H1 (cell line): ENCODE results near the gene PLCB3. TPM values are rescaled to one million over a fixed set of nuclear protein-coding genes. Genes with fewer than 3 reads are reported as not detected.

Experiments
- CTCF ChIA-PET: fragments of 300-600 bp; sonication (Branson Sonifier 250); formaldehyde crosslinking; loops from one replicate; lab custom pipeline; 2021; ENCODE audit not compliant: partially characterized antibody; lab: Charles Lee
- POLR2A ChIA-PET: fragments of 300-600 bp; sonication (Branson Sonifier 250); formaldehyde crosslinking; loops from one replicate; lab custom pipeline; 2021; ENCODE audit warnings: inconsistent platforms; ENCODE audit not compliant: partially characterized antibody; lab: Charles Lee
- DNase-seq, 2 experiments: peaks; one replicate each; pipeline versions ENCODE4 v3.0.0 to v3.0.0-alpha.2; 2010 to 2022; ENCODE audit warnings: low spot score in 2 of 2, low read depth in 1 of 2, mixed read lengths in 1 of 2
- FAIRE-seq: peaks from 2 replicates; lab custom pipeline; 2011; peaks lifted over from hg19 to GRCh38; lab: Jason Lieb, UNC
- H2AFZ ChIP-seq: 2 replicates; pipeline ENCODE4 v1.8.1; 2012; ENCODE audit warnings: low read length, inconsistent platforms
- H2AK5ac ChIP-seq: 2 replicates; pipeline ENCODE4 v1.6.1; 2013; ENCODE audit warnings: low read depth, low read length
- H2BK120ac ChIP-seq: replicated peaks from 2 replicates; pipeline ENCODE3; 2013; ENCODE audit warnings: low read depth, low read length, inconsistent platforms
- H2BK12ac ChIP-seq: 2 replicates; pipeline ENCODE4 v1.6.1; 2013; ENCODE audit warnings: low read depth, low read length
- H2BK15ac ChIP-seq: 2 replicates; pipeline ENCODE4 v1.6.1; 2013; ENCODE audit warnings: low read length
- H2BK20ac ChIP-seq: 2 replicates; pipeline ENCODE4 v1.6.1; 2013; ENCODE audit warnings: low read length
- H2BK5ac ChIP-seq: 2 replicates; pipeline ENCODE4 v1.6.1; 2013; ENCODE audit warnings: low read depth, low read length
- H3K14ac ChIP-seq: 2 replicates; pipeline ENCODE4 v1.6.1; 2013; ENCODE audit warnings: inconsistent platforms; ENCODE audit not compliant: insufficient read length
- H3K18ac ChIP-seq: 2 replicates; pipeline ENCODE4 v1.6.1; 2013; ENCODE audit warnings: low read length; ENCODE audit errors: extremely low read depth
- H3K23ac ChIP-seq: 2 replicates; pipeline ENCODE4 v1.6.1; 2013; ENCODE audit warnings: inconsistent platforms; ENCODE audit not compliant: insufficient read length
- H3K23me2 ChIP-seq: 2 replicates; pipeline ENCODE4 v1.6.1; 2013; ENCODE audit warnings: low read depth, low read length
- H3K27ac ChIP-seq: 2 replicates; pipeline ENCODE4 v1.6.1; 2011; ENCODE audit warnings: low read depth, low read length, inconsistent platforms
- H3K27me3 ChIP-seq, 4 experiments: replicated peaks in 1 of 4; 1 replicate in 1 of 4; 2 replicates in 3 of 4; pipeline versions ENCODE4 v1.6.1 to v1.8.1; 2011 to 2013; ENCODE audit warnings: low read length in 3 of 4, mild to moderate bottlenecking in 3 of 4, inconsistent platforms in 2 of 4, mixed read lengths in 2 of 4, moderate library complexity in 1 of 4; ENCODE audit not compliant: control insufficient read depth in 3 of 4, insufficient read depth in 3 of 4; ENCODE audit errors: extremely low read depth in 1 of 4
- H3K36me3 ChIP-seq, 4 experiments: 2 replicates each; pipeline versions ENCODE4 v1.6.1 to v1.8.1; 2011 to 2013; ENCODE audit warnings: mild to moderate bottlenecking in 4 of 4, low read length in 3 of 4, moderate library complexity in 2 of 4, control low read depth in 1 of 4, inconsistent platforms in 1 of 4; ENCODE audit not compliant: insufficient read depth in 4 of 4, control insufficient read depth in 2 of 4
- H3K4ac ChIP-seq: replicated peaks from 2 replicates; pipeline ENCODE3; 2013; ENCODE audit warnings: low read length, low read depth, mixed read lengths, inconsistent platforms; ENCODE audit not compliant: insufficient read length
- H3K4me1 ChIP-seq, 4 experiments: replicated peaks in 1 of 4; 1 replicate in 1 of 4; 2 replicates in 3 of 4; pipeline versions ENCODE4 v1.6.1 to v1.8.1; 2011 to 2013; ENCODE audit warnings: low read length in 3 of 4, inconsistent platforms in 2 of 4, mixed read lengths in 1 of 4; ENCODE audit not compliant: insufficient read depth in 4 of 4, control insufficient read depth in 3 of 4
- H3K4me2 ChIP-seq, 2 experiments: 2 replicates each; pipeline versions ENCODE4 v1.6.1 to v1.8.1; 2011 to 2013; ENCODE audit warnings: low read depth in 2 of 2, low read length in 2 of 2, control low read depth in 1 of 2, inconsistent platforms in 1 of 2, mild to moderate bottlenecking in 1 of 2; ENCODE audit not compliant: insufficient read depth in 1 of 2
- H3K4me3 ChIP-seq, 4 experiments: fragments of 200-600, 300-600 bp in 1 of 4; sonication (generic), shearing (Covaris generic), sonication (Bioruptor Twin) in 1 of 4; 2 replicates each; pipeline versions ENCODE4 v1.5.1 to v1.8.1; 2011 to 2016; ENCODE audit warnings: low read length in 4 of 4, low read depth in 3 of 4, control low read depth in 2 of 4, inconsistent platforms in 2 of 4, mild to moderate bottlenecking in 2 of 4, mixed read lengths in 1 of 4, moderate library complexity in 1 of 4; ENCODE audit not compliant: insufficient read depth in 2 of 4; ENCODE audit errors: extremely low read depth in 1 of 4
- H3K56ac ChIP-seq: replicated peaks from 2 replicates; pipeline ENCODE3; 2013; ENCODE audit warnings: low read depth, mild to moderate bottlenecking, mixed read lengths, low read length, inconsistent platforms; ENCODE audit not compliant: insufficient read length
- H3K79me1 ChIP-seq: 2 replicates; pipeline ENCODE4 v1.6.1; 2013; ENCODE audit warnings: low read depth, low read length, control low read depth
- H3K79me2 ChIP-seq, 2 experiments: 2 replicates each; pipeline versions ENCODE4 v1.6.1 to v1.8.1; 2012 to 2013; ENCODE audit warnings: low read length in 2 of 2, mild to moderate bottlenecking in 2 of 2, inconsistent platforms in 1 of 2; ENCODE audit not compliant: insufficient read depth in 2 of 2, control insufficient read depth in 1 of 2
- H3K9ac ChIP-seq, 4 experiments: replicated peaks in 1 of 4; 1 replicate in 1 of 4; 2 replicates in 3 of 4; pipeline versions ENCODE4 v1.6.1 to v1.8.1; 2011 to 2013; ENCODE audit warnings: low read depth in 3 of 4, low read length in 3 of 4, control low read depth in 2 of 4, mild to moderate bottlenecking in 2 of 4, moderate library complexity in 2 of 4, inconsistent platforms in 1 of 4; ENCODE audit errors: extremely low read depth in 1 of 4
- H3K9me3 ChIP-seq, 2 experiments: 2 replicates each; pipeline versions ENCODE4 v1.6.1 to v1.8.1; 2012 to 2013; ENCODE audit warnings: mild to moderate bottlenecking in 2 of 2, moderate library complexity in 2 of 2, control low read depth in 1 of 2, inconsistent platforms in 1 of 2, low read depth in 1 of 2, low read length in 1 of 2, mixed read lengths in 1 of 2; ENCODE audit not compliant: insufficient read depth in 2 of 2
- H4K20me1 ChIP-seq, 2 experiments: replicated peaks in 1 of 2; 2 replicates each; pipeline versions ENCODE3 to v1.8.1; 2011 to 2013; ENCODE audit warnings: inconsistent platforms in 2 of 2, low read length in 2 of 2, mild to moderate bottlenecking in 1 of 2; ENCODE audit not compliant: insufficient read depth in 2 of 2, control insufficient read depth in 1 of 2
- H4K5ac ChIP-seq: 2 replicates; pipeline ENCODE4 v1.6.1; 2013; ENCODE audit warnings: low read length, low read depth, mixed read lengths, inconsistent platforms; ENCODE audit not compliant: insufficient read length
- H4K8ac ChIP-seq: 2 replicates; pipeline ENCODE4 v1.8.0; 2013; ENCODE audit warnings: mild to moderate bottlenecking, moderate library complexity, low read length, inconsistent platforms; ENCODE audit not compliant: insufficient read depth; ENCODE audit errors: extremely low read depth
- H4K91ac ChIP-seq: replicated peaks from 2 replicates; pipeline ENCODE3; 2013; ENCODE audit warnings: low read length, mixed read lengths, inconsistent platforms; ENCODE audit not compliant: insufficient read length
- BACH1 ChIP-seq: IDR thresholded peaks from 2 replicates; pipeline ENCODE4 v1.6.1; 2012; ENCODE audit warnings: low read length, improper control_type of control experiment
- CBX5 ChIP-seq: fragments of 300-800, 300-1000 bp; sonication (generic); IDR thresholded peaks from 2 replicates; pipeline ENCODE4 v1.7.1; 2016; ENCODE audit warnings: antibody characterized with exemption, low read length, low read depth
- CBX8 ChIP-seq: fragments of 300-800, 300-1000 bp; sonication (generic); IDR thresholded peaks from 2 replicates; pipeline ENCODE4 v1.7.1; 2016; ENCODE audit warnings: low read depth, low read length, borderline replicate concordance
- HDAC2 ChIP-seq, 2 experiments: fragments of 300-600 bp in 1 of 2; sonication (generic) in 1 of 2; IDR thresholded peaks; 2 replicates each; pipeline ENCODE4 v1.6.1; 2011 to 2012; ENCODE audit warnings: low read depth in 2 of 2, low read length in 2 of 2, mild to moderate bottlenecking in 2 of 2, moderate library complexity in 2 of 2, borderline replicate concordance in 1 of 2, inconsistent platforms in 1 of 2
- KDM1A ChIP-seq: fragments of 200-600, 300-600 bp; sonication (generic); IDR thresholded peaks from 2 replicates; pipeline ENCODE4 v1.7.1; 2016; ENCODE audit warnings: mild to moderate bottlenecking, low read length, borderline replicate concordance
- NRF1 ChIP-seq: IDR thresholded peaks from 2 replicates; pipeline ENCODE4 v1.6.1; 2011; ENCODE audit warnings: mild to moderate bottlenecking, low read depth, low read length, improper control_type of control experiment
- POU5F1 ChIP-seq: IDR thresholded peaks from 2 replicates; pipeline ENCODE4 v1.6.1; 2011; ENCODE audit warnings: low read depth, mild to moderate bottlenecking, low read length, moderate library complexity
- SIN3A ChIP-seq, 2 experiments: IDR thresholded peaks in 1 of 2; conservative IDR thresholded peaks in 1 of 2; 2 replicates each; pipeline ENCODE4 v1.6.1; 2011 to 2012; ENCODE audit warnings: low read length in 2 of 2, improper control_type of control experiment in 1 of 2, low read depth in 1 of 2, mild to moderate bottlenecking in 1 of 2
- TAF1 ChIP-seq: IDR thresholded peaks from 2 replicates; pipeline ENCODE4 v1.6.1; 2011; ENCODE audit warnings: mild to moderate bottlenecking, low read depth, low read length
- TAF7 ChIP-seq: optimal IDR thresholded peaks from 2 replicates; pipeline ENCODE3; 2011; ENCODE audit warnings: low read depth, mild to moderate bottlenecking, inconsistent platforms, low read length, moderate library complexity, borderline replicate concordance
- TBP ChIP-seq: IDR thresholded peaks from 2 replicates; pipeline ENCODE4 v1.6.1; 2011; ENCODE audit warnings: low read depth, low read length, improper control_type of control experiment
- WGBS, 2 experiments: shearing (Covaris generic) in 1 of 2; methylation state at CpG; one replicate each; pipeline versions ENCODE4 v1.1.6 to v1.1.7; 2013 to 2015; ENCODE audit warnings: low lambda C conversion rate in 2 of 2, mixed read lengths in 2 of 2, inconsistent platforms in 1 of 2, low coverage in 1 of 2, missing lambda C conversion rate in 1 of 2; ENCODE audit not compliant: insufficient replicate concordance in 2 of 2, insufficient coverage in 1 of 2, insufficient read length in 1 of 2; ENCODE audit errors: extremely low coverage in 1 of 2, missing lambda C conversion rate in 1 of 2; 5-methylcytosine and 5-hydroxymethylcytosine counted together
- polyA plus RNA-seq, 7 experiments: library from polyadenylated mRNA; depleted of rRNA in 3 of 7; stranded (reverse) in 5 of 7; unstranded in 2 of 7; fragments of >200 nt in 5 of 7; fragments of 200-250 nt in 2 of 7; gene quantifications; 1 replicate in 5 of 7; 2 replicates in 1 of 7; 4 replicates in 1 of 7; pipeline versions ENCODE4 v1.2.1 to v1.2.3, GENCODE V29; 2011 to 2013; ENCODE audit warnings: missing spikeins in 2 of 7, mixed read lengths in 2 of 7
- total RNA-seq: library from RNA; stranded (reverse); fragmentation: NEBNext Ultra II Directional; extraction: Animal tissue kit (Norgen Biotek cat#: 25700); gene quantifications from 2 replicates; pipeline ENCODE4 v1.2.1, GENCODE V29; 2021
- TF ChIP-seq, protein P1 (sequence below): IDR thresholded peaks from 2 replicates; pipeline ENCODE4 v1.6.1; 2012; ENCODE audit warnings: inconsistent platforms

Gene PLCB3
- total and polyA plus RNA-seq, 2 of the 8 experiments (the other 6 are each of a cell fraction or from before 2014, with no cell fraction given) = 47.2 to 104 TPM

DNA sequence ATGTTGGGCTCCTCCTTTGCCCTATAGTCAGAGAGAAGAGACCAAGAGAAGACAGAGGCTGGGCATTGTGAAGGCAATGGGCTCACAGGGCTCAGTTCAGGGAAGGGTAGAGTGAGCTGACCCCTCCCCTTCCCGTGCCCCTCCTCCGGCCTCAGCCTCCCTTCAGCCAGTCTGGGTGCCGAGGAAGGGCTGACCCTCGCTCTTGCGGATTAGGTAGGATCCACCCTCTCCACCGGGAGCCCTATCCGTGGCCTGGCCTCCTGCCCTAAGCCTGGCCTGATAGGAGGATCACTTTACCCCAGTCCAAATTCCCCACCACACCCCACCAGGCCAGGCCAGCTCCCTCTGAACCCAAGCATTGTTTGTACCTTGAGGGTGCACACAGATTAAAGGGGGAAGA is 2.8 kb upstream of the PLCB3 start:
- Histone ChIP-seq H4K20me1 (peaks cover 6 to 15% of the 10 kb centered on the region in 2 experiments), H2BK15ac (peak overlapping the region; percentile 97; the same call in 1 of the 2 replicates), H2BK5ac (peak overlapping the region; percentile 88; the same call in 1 of the 2 replicates), H3K79me2 (peaks cover 6 to 33% of the 10 kb centered on the region in 2 experiments; a peak in 3 of 4 replicates), H3K9me3 (no peaks in the 10 kb centered on the region), H3K18ac (peak overlapping the region; percentile 20; the same call in 1 of the 2 replicates), H3K4me1 (peaks cover 0 to 47% (median 35%) of the 10 kb centered on the region in 4 experiments; a peak in 6 of 7 replicates), H2BK12ac (no peak overlapping the region), H3K23ac (no peak overlapping the region), H2AFZ (no peak overlapping the region), H2AK5ac (peak overlapping the region; percentile 18; the same call in 1 of the 2 replicates), H4K8ac (no peak overlapping the region), H3K23me2 (peaks cover 20% of the 10 kb centered on the region), H4K91ac (peak overlapping the region; percentile 59), H4K5ac (no peak overlapping the region), H3K4ac (peak overlapping the region; percentile 28), H3K27ac (peak overlapping the region; percentile 69; the same call in 1 of the 2 replicates), H3K56ac (peak overlapping the region; percentile 1), H3K79me1 (peaks cover 9% of the 10 kb centered on the region), H3K27me3 (no peaks in the 10 kb centered on the region), H3K4me2 (peak overlapping the region; percentile 73 to 99; a peak in 3 of 4 replicates), H2BK120ac (no peak overlapping the region), H3K14ac (no peak overlapping the region), H2BK20ac (peak overlapping the region; percentile 88; the same call in 1 of the 2 replicates), H3K4me3 (peak overlapping the region in 2 of 4 experiments; percentile 5 to 83; a peak in 2 of 8 replicates), H3K9ac (no peak overlapping the region), H3K36me3 (peaks cover 0 to 12% (median 4%) of the 10 kb centered on the region in 4 experiments; a peak in 4 of 8 replicates)
- POLR2A ChIA-PET = interaction anchor here (0.7 to 13.1 kb wide), 12 partner anchors 11 to 331 kb away, joined by 3 to 352 read pairs (median 6); partner anchors contain the start of genes BAD, DNAJC4, ESRRA and GPR137
- 53% methylated on average over 5 of the region's 7 CpGs; no CpG with 5 or more reads in 1 of the 2 experiments for WGBS, 2 experiments
- CTCF ChIA-PET = interaction anchor here (0.8 to 10.0 kb wide), 8 partner anchors 15 to 1006 kb away, joined by 3 to 102 read pairs (median 6); partner anchors contain the start of genes CATSPERZ, ESRRA, FERMT3 and VEGFB
- DNase-seq = peak in 1 of 2 experiments; percentile 70
- FAIRE-seq = no peak
- TF ChIP-seq SIN3A (conservative IDR thresholded peaks at IDR 0.05 in 1 of 2, IDR thresholded peaks at IDR 0.05 in 1 of 2; ENCODE audit: low read depth in 1 of 2, low read length in 2 of 2) = no peak
- TF ChIP-seq HDAC2 (IDR thresholded peaks at IDR 0.05; ENCODE audit: borderline replicate concordance in 1 of 2, low read depth in 2 of 2, low read length in 2 of 2) = no peak
- no peak for TF ChIP-seq BACH1
- TF ChIP-seq TAF7 = no peak
- TF ChIP-seq, protein P1, sequence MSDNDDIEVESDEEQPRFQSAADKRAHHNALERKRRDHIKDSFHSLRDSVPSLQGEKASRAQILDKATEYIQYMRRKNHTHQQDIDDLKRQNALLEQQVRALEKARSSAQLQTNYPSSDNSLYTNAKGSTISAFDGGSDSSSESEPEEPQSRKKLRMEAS = no peak
- TF ChIP-seq TAF1 = 0 out of 2 replicates have a peak, but pooled peaks have one; percentile 11
- TF ChIP-seq POU5F1 = no peak
- TF ChIP-seq TBP = peak; percentile 42; the same call in 1 of the 2 replicates
- no peak for TF ChIP-seq CBX8
- TF ChIP-seq NRF1 = no peak
- no peak for TF ChIP-seq KDM1A
- no peak for TF ChIP-seq CBX5
